Measurements from ENCODE around the gene OR51G1.

OR51G1 gene

GRCh38 chr11:4884361-4884760, 39.8 kb downstream of the OR51G1 start:
- Histone ChIP-seq H3K4me3 (ENCODE audit: low read depth, low read length) (no peak overlapping the region), H3K9me3 (no peaks in the 10 kb centered on the region), H3K36me3 (no peaks in the 10 kb centered on the region), H3K27me3 (no peaks in the 10 kb centered on the region), H3K4me1 (no peaks in the 10 kb centered on the region)
- no peak for DNase-seq
- no peak for TF ChIP-seq CTCF (IDR thresholded peaks at IDR 0.05; ENCODE audit: low read depth, low read length)

- no peak for TF ChIP-seq CTCF (IDR thresholded peaks at IDR 0.05; ENCODE audit: low read depth, low read length)
Measured at GRCh38 chr11:4882543-4882942, 41.6 kb downstream of the OR51G1 start.

GRCh38 chr11:4881860-4882500, 42.2 kb downstream of the OR51G1 start, which contains the start of gene OR51T1:
Gene OR51T1, plus strand, starts transcription at chr11:4881900. Its CDS starts 0 bp downstream, at chr11:4881900.
- DNase-seq, result no peak
- TF ChIP-seq CTCF (IDR thresholded peaks at IDR 0.05; ENCODE audit: low read depth, low read length), result no peak
- Histone ChIP-seq H3K27me3 (no peaks in the 10 kb centered on the region), H3K4me1 (no peaks in the 10 kb centered on the region), H3K4me3 (ENCODE audit: low read depth, low read length) (no peak within 1 kb of the TSS), H3K36me3 (no peaks in the 10 kb centered on the region), H3K9me3 (no peaks in the 10 kb centered on the region)

More at GRCh38 chr11:4882543-4882942, 41.6 kb downstream of the OR51G1 start:
- Histone ChIP-seq H3K27me3 (no peaks in the 10 kb centered on the region), H3K9me3 (no peaks in the 10 kb centered on the region), H3K4me3 (ENCODE audit: low read depth, low read length) (no peak overlapping the region), H3K36me3 (no peaks in the 10 kb centered on the region), H3K4me1 (no peaks in the 10 kb centered on the region)
- DNase-seq, result no peak

GRCh38 chr11:4881188-4881587, 43.0 kb downstream of the OR51G1 start:
- H3K4me3 ChIP-seq (ENCODE audit: low read depth, low read length), result no peak overlapping the region
- H3K36me3 ChIP-seq, result no peaks in the 10 kb centered on the region
- no peaks in the 10 kb centered on the region for H3K9me3 ChIP-seq
- no peaks in the 10 kb centered on the region for H3K27me3 ChIP-seq
- DNase-seq, result no peak
- no peak for TF ChIP-seq CTCF (IDR thresholded peaks at IDR 0.05; ENCODE audit: low read depth, low read length)
- no peaks in the 10 kb centered on the region for H3K4me1 ChIP-seq
